Natural killer cell (primary cell): ENCODE results near the gene HSPD1. TPM values are rescaled to one million over a fixed set of nuclear protein-coding genes. Genes with fewer than 3 reads are reported as not detected.

Source experiments
- ATAC-seq, 3 donors: fragments of 150-1000 bp in 2 of 3; fragments of 200-7000 bp in 1 of 3; cut with Tn5 transposase; 1 replicate in 1 of 3; 2 replicates in 2 of 3; pipeline ENCODE4 v1.10.0; 2021; ENCODE audit warnings: mild to moderate bottlenecking in 2 of 3, moderate library complexity in 2 of 3
- DNase-seq, 2 donors: peaks; one replicate each; pipeline versions ENCODE4 v3.0.0 to v3.0.0-alpha.2; 2013 to 2021; ENCODE audit warnings: mixed read lengths in 1 of 2
- H3K27ac ChIP-seq: one replicate; pipeline ENCODE4 v1.5.1; 2013; ENCODE audit warnings: mild to moderate bottlenecking, low read length
- H3K27me3 ChIP-seq: one replicate; pipeline ENCODE4 v1.6.1; 2013; ENCODE audit warnings: low read length; ENCODE audit not compliant: control insufficient read depth, insufficient read depth
- H3K36me3 ChIP-seq: one replicate; pipeline ENCODE4 v1.6.1; 2013; ENCODE audit warnings: low read length; ENCODE audit not compliant: control insufficient read depth, insufficient read depth
- H3K4me1 ChIP-seq: one replicate; pipeline ENCODE4 v1.6.1; 2013; ENCODE audit warnings: low read length; ENCODE audit not compliant: control insufficient read depth, insufficient read depth
- H3K4me3 ChIP-seq: one replicate; pipeline ENCODE4 v1.5.1; 2013; ENCODE audit warnings: low read length
- H3K9me3 ChIP-seq: one replicate; pipeline ENCODE4 v1.6.1; 2013; ENCODE audit warnings: low read length; ENCODE audit not compliant: control insufficient read depth, insufficient read depth
- H3K27ac Mint-ChIP-seq, 2 donors: one replicate each; pipeline ENCODE4 v1.8.0; 2022; ENCODE audit warnings: mild to moderate bottlenecking in 2 of 2, mixed read lengths in 2 of 2, moderate library complexity in 1 of 2
- H3K27me3 Mint-ChIP-seq, 2 donors: one replicate each; pipeline ENCODE4 v1.8.0; 2022; ENCODE audit warnings: low read depth in 2 of 2, mixed read lengths in 2 of 2
- H3K36me3 Mint-ChIP-seq: one replicate; pipeline ENCODE4 v1.8.0; 2022; ENCODE audit warnings: mixed read lengths
- H3K4me1 Mint-ChIP-seq, 2 donors: one replicate each; pipeline ENCODE4 v1.8.0; 2022; ENCODE audit warnings: mixed read lengths in 2 of 2
- H3K4me3 Mint-ChIP-seq: one replicate; pipeline ENCODE4 v1.8.0; 2022; ENCODE audit warnings: mild to moderate bottlenecking, moderate library complexity, mixed read lengths
- H3K9me3 Mint-ChIP-seq, 2 donors: one replicate each; pipeline ENCODE4 v1.8.0; 2022; ENCODE audit warnings: mixed read lengths in 2 of 2
- WGBS: methylation state at CpG from one replicate; pipeline ENCODE4 v1.1.7; 2013; ENCODE audit warnings: missing lambda C conversion rate; ENCODE audit not compliant: insufficient coverage; 5-methylcytosine and 5-hydroxymethylcytosine counted together
- intact Hi-C: fragments of 100-400 bp; cut with micrococcal nuclease; formaldehyde crosslinking; loops from one replicate; pipeline ENCODE4 v1.14.2; 2022
- total RNA-seq, 4 donors: library from RNA; stranded (reverse); fragments of 120-200 nt in 1 of 4; gene quantifications; one replicate each; pipeline versions ENCODE4 v1.2.3 to v1.2.4, GENCODE V29; 2013 to 2022
- TF ChIP-seq, protein P1 (sequence below): fragments of 200-600 bp; IDR thresholded peaks from one replicate; pipeline ENCODE4 v1.8.0; 2022; ENCODE audit warnings: antibody characterized with exemption

HSPD1 gene
- total RNA-seq, 3 donors from 2014 or later (not counting 1 experiment from before 2014, with no cell fraction given): 79.7 to 130 (median 113) TPM

DNA sequence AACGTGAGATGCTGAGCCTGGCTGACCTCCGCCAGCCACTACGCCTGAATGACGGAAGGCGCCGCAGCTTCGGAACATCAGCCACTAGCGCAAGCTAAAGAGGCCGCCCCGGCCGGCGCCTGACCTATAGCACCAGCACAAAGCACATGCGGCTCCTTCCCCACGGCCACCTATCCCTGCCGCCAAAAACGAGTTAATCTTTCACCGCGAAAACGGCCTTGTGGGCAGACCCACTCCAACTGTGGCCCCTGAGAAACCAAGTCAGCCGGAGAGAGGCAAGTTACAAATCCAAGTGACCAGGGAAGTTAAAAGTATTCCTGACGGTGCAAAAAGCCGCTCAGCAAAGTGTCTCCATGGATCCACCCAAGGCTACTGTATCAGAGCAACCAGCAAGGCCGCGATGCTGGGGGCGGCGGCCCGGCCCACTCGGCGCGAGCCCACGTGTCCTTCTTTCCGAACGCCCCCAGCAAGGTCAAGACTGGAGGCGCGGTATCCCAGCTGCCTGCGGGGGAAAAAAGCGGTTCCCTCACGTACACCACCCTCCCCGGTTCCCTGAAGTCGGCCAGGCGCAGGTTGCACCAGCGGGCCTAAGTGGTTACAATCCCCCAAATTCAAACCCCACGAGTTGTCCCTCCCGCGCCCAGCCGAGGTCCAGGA lies 575 bp downstream of the HSPD1 start:
- H3K36me3 Mint-ChIP-seq: peaks cover 7% of the 10 kb centered on the region
- no peaks in the 10 kb centered on the region for H3K9me3 ChIP-seq
- no peaks in the 10 kb centered on the region for H3K9me3 Mint-ChIP-seq
- under 1% methylated on average over 46 of the region's 46 CpGs for whole genome bisulfite sequencing
- H3K27ac Mint-ChIP-seq: peak overlapping the region; percentile 94
- peaks cover 26% of the 10 kb centered on the region for H3K4me1 ChIP-seq
- H3K4me3 Mint-ChIP-seq: peak overlapping the region; percentile 88
- DNase-seq (peak; percentile 49 to 58), ATAC-seq (no peak)
- peaks cover 46% of the 10 kb centered on the region for H3K36me3 ChIP-seq
- H3K4me3 ChIP-seq: peak overlapping the region; percentile 85
- intact Hi-C loops: no loop called here
- H3K27me3 Mint-ChIP-seq: no peaks in the 10 kb centered on the region
- H3K27me3 ChIP-seq: no peaks in the 10 kb centered on the region
- TF ChIP-seq, protein P1, sequence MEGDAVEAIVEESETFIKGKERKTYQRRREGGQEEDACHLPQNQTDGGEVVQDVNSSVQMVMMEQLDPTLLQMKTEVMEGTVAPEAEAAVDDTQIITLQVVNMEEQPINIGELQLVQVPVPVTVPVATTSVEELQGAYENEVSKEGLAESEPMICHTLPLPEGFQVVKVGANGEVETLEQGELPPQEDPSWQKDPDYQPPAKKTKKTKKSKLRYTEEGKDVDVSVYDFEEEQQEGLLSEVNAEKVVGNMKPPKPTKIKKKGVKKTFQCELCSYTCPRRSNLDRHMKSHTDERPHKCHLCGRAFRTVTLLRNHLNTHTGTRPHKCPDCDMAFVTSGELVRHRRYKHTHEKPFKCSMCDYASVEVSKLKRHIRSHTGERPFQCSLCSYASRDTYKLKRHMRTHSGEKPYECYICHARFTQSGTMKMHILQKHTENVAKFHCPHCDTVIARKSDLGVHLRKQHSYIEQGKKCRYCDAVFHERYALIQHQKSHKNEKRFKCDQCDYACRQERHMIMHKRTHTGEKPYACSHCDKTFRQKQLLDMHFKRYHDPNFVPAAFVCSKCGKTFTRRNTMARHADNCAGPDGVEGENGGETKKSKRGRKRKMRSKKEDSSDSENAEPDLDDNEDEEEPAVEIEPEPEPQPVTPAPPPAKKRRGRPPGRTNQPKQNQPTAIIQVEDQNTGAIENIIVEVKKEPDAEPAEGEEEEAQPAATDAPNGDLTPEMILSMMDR: no peak
- peak overlapping the region; percentile 95 for H3K27ac ChIP-seq
- H3K4me1 Mint-ChIP-seq: peaks cover 39 to 51% of the 10 kb centered on the region in 2 donors

DNA sequence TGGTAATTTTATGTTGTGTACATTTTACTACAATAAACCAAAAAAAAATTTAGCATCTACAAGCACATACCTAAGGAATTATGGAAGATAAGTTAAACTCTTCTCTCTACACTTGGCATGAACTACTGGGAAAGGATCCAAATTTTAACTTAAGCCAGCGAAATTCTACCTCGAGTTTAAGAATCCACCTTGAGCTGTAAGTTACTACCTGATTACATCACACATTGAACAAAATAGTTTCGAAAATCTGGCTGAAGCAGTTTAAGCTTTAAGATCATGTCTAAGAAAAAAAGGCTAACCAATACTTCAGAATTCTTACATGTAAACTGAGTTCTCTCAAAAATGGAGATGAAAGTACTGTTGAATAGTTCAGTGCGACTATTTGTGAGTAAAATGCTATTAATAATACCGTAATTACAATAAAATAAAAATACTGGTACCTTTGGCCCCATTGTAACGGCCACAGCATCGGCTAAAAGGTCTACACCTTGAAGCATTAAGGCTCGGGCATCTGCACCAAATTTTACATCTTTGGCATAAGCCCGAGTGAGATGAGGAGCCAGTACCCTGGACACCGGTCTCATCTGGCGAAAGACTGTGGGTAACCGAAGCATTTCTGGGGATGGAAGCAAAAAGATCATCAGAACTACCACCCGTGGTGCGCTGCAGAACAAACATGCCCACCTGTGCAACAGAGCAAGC lies 1.3 kb downstream of the HSPD1 start:
- intact Hi-C loops: no loop called here
- Mint-ChIP-seq H3K27me3 (no peaks in the 10 kb centered on the region), H3K27ac (peak overlapping the region; percentile 94), H3K36me3 (peaks cover 7% of the 10 kb centered on the region), H3K4me3 (peak overlapping the region; percentile 88), H3K4me1 (peaks cover 39 to 51% of the 10 kb centered on the region in 2 donors), H3K9me3 (no peaks in the 10 kb centered on the region)
- TF ChIP-seq, protein P1: no peak
- Histone ChIP-seq H3K27ac (peak overlapping the region; percentile 95), H3K4me3 (peak overlapping the region; percentile 85), H3K27me3 (no peaks in the 10 kb centered on the region), H3K9me3 (no peaks in the 10 kb centered on the region), H3K4me1 (peaks cover 26% of the 10 kb centered on the region), H3K36me3 (peaks cover 48% of the 10 kb centered on the region)
- 17% methylated on average over 12 of the region's 14 CpGs for WGBS
- DNase-seq (peak in 1 of 2 donors; percentile 13), ATAC-seq (no peak)

DNA sequence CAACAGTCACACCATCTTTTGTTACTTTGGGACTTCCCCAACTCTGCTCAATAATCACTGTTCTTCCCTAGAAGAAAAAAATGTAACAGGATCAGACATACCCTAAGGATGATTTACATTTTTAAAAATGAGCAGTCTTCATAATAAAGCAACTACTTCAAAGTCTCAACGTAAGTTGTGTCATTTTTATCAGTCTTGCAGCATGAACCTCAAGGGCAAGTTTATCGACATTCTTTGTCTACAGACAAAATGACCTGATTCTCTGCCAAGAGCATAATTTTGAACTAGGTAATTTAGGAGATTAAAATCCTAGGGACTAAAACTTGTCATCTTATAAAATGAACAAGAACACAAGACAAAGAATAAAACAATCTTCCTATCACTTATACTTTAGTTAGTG lies 2.3 kb downstream of the HSPD1 start:
- intact Hi-C loops: no loop called here
- peaks cover 55% of the 10 kb centered on the region for H3K36me3 ChIP-seq
- H3K9me3 ChIP-seq: no peaks in the 10 kb centered on the region
- H3K27ac ChIP-seq: no peak overlapping the region
- Mint-ChIP-seq H3K4me1 (peaks cover 37 to 46% of the 10 kb centered on the region in 2 donors), H3K9me3 (no peaks in the 10 kb centered on the region), H3K4me3 (peak overlapping the region; percentile 88), H3K27ac (peak overlapping the region; percentile 94), H3K36me3 (peaks cover 7% of the 10 kb centered on the region), H3K27me3 (no peaks in the 10 kb centered on the region)
- H3K4me1 ChIP-seq: peaks cover 26% of the 10 kb centered on the region
- H3K27me3 ChIP-seq: no peaks in the 10 kb centered on the region
- TF ChIP-seq, protein P1: no peak
- no peak for ATAC-seq
- no peak overlapping the region for H3K4me3 ChIP-seq
- no peak for DNase-seq
- WGBS: 61% methylated on average over 2 of the region's 2 CpGs
